Stimulated activated CD4-positive, alpha-beta T cell treated with anti-CD3 and anti-CD28 coated beads, Interleukin-15, amount 100 ng/mL, for 48 hours (primary cell): ENCODE data around the gene FTSJ1.

ENCODE experiments used
- DNase-seq, 2 donors: peaks; one replicate each; pipeline ENCODE4 v3.0.0-alpha.2; 2020; ENCODE audit warnings: low read depth in 2 of 2

FTSJ1 gene

DNA sequence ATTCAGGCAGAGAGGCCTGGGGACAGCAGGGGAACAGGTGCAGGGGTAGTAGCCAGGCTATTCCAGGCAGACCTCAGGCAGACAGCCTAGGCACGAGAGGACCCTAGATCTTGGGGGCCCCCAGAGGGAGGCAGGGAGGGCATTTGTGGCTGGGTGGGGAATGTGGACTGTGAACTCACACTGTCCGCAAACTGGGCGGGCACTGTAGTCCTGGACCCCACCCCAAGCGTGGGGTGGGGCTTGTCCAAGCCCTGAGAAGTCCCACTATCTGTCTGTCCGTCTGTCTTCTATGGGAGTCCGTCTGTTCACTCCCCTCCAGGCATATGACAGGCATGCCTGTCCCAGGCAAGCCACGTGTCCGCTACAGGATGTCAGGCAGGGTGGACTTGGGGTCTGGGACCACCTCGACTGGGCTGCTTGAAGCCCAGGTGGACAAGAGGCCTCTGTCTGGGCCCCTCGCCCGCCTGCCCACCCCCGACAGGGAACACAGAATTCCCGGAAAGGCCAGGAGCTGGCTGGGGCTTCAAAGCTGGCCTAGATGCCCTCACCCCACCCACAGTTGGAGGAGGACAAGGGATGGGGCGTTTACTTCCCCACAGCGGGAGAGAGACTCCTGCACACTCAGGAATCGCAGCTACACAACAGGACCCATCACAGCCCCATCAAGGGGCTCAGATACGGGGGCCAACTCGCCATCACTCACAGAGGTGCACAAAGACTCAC is 5.7 kb upstream of the FTSJ1 start, which contains the start of gene SLC38A5:
Gene SLC38A5 (minus strand): TSS at position 151 of the 723 bp plus-strand sequence. CDS start 2,336 bp downstream, outside the sequence.
- no peak for DNase-seq

DNA sequence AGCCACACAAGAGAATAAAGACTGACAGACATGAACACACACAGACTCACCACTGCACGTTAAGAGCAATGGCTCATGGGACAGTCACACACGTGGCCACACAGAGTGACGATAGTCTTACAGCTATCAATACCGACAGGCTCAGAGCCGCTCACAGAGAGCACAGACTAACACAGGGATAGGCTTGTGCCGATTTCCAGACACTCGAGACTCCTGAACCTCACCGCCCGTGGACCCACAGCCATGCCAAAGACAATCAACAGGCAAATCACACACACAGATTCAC is 5.2 kb upstream of the FTSJ1 start:
- no peak for DNase-seq

DNA sequence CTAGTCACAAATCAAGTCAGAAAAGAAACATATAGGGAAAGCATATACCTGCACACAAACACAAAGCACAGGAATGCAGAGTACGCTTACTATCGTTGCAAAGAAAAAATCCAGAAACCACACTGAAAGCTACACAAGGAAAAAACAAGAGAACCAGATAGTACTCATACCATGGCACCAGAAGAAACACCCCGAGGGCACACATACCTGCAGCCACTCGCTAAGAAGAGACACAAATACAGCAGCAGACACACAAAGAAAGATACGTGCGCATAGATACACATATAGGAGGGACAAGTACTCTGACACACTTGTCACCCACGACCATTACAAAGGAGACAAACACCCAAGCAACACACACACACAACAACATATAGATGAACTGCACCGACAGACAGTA is 4.5 kb upstream of the FTSJ1 start:
- DNase-seq = no peak

DNA sequence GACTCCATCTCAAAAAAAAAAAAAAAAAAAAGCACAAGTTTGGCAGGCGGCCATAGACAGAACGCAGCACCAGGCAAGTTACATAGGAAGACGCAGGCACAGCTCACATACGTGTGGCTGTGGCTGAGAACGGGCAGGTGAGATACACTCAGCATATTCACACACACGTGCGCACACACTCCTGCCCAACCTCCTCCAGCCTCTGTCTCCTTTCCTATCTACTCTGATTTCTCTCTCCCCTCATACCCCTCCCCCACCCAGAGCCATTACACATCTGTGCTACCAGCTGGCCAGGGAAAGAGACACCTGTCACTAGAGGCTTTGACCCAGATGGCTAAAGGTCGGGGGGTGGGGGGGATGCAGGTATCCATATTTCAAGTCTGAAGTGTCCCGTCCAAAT is 3.8 kb upstream of the FTSJ1 start:
- DNase-seq = no peak

DNA sequence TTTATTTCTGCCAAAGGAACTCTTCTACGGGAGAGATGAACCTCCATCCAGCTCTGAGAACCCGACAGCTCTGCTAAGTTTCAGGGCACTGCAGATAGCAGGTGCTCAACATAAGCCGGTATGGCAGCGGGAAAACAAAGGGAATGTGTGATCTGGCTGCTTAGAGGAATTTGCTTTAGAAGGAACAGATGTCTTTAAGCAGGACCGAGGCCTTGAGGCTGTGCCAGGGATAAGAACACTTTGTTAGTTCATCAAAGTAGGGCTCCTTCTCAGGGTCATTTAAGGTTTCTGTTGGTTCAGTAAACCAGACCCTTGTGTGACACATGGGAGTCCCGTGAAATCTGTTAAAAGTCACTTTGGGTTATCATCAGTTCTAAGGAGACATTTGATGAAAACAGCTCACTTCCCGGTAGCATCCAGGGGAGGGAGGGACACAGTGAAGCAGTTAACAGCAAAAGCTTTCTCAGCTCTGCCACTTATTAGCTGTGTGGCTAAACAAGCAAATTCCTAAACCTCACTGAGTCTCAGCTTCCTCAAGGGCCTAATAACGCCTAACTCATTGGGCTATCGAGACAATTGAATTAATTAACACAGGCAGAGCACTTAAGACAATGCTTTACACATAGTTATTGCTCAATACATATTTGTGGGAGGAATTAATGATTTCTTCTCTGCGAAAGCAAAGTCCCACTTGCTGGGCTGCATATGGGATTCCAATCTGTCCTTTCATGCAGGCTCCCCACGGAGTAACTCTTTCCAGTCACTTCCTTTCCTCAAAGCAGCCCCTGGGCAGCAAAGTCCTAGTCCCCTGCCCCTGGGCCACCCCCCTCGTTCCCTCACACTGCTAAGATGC is 2.9 kb upstream of the FTSJ1 start:
- DNase-seq = no peak

DNA sequence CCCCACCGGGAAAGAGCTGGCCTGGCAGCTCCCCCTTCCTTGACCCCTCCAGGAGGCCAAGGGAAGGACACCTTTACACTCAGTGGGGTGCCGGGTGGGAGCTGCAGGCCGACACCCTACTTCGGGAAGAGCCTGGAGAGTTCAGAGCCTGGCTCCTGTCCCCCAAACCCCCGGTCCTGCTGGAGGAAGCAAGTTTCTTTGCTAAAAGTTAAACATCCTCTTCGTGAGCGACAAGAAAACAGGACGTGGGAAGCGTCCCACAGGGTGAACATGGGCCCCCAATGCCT is 2.4 kb upstream of the FTSJ1 start:
- DNase-seq = no peak

DNA sequence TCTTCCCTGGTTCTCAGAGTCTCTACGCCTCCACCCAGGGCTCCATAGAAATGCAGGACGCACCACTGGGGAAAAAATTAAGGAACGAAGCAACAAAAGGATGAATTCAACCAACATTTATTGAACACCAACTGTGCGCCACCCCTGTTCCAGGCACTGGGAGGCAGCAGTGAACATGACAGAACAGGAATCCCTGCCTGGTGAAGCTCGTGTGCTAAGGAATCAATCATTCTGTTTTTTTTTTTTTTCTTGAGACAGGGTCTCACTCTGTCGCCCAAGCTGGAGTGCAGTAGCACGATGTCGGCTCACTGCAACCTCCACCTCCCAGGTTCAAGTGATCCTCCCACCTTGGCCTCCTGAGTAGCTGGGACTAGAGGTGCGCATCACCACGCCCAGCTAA is 1.9 kb upstream of the FTSJ1 start:
- no peak for DNase-seq

DNA sequence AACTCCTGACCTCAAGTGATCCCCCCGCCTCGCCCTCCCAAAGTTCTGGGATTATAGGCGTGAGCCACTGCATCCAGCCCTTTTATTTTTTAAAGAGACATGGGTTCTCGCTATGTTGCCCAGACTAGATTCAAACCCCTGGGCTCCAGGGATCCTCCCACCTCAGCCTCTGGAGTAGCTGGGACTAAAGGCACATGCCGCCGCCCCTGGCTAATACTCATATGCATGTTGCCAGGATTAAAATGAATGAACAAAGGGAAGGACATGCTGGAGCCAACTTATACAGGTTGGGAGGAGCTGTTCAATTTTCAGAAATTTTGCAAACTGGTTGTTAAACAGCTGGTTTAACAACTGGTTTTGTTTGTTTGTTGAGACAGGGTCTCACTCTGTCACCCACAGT is 1.4 kb upstream of the FTSJ1 start:
- no peak for DNase-seq

DNA sequence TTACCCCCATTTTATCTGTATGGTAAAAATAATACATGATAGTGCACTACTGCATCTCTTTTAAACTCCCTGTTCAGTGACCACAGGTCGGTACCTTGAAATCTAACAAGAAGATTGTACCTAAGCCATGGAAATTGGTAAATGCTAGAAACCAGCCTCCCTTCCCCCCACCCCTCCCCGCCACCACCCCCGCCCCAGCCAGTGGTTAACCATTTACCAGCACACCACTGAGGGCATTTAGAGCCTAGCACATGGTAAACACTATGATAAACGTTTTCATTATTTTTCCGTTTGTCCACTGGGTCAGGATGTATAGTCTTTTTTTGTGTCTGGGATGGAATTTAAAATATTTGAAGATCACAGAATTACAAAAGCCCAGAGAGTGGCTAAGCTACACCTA is 703 bp upstream of the FTSJ1 start:
- DNase-seq = no peak

DNA sequence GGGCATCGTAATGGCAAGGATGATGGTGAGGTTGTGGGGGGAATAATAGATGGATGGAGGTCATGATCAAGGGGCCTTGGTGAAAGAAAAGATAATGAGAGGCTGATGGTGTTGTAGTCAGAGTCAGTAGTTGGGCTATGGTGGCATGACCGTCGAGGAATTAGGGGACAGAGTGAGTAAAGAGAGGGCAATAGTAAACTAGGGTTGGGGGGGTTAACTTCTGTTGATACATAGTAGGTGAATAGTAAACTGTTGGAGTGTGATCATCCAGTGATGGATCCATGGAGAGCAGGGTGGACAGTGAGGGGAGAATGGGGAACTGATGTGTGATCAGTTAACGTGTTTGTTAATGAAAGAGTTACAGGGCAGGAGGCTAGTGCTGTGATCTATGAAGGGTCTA is 920 bp downstream of the FTSJ1 start:
- no peak for DNase-seq

DNA sequence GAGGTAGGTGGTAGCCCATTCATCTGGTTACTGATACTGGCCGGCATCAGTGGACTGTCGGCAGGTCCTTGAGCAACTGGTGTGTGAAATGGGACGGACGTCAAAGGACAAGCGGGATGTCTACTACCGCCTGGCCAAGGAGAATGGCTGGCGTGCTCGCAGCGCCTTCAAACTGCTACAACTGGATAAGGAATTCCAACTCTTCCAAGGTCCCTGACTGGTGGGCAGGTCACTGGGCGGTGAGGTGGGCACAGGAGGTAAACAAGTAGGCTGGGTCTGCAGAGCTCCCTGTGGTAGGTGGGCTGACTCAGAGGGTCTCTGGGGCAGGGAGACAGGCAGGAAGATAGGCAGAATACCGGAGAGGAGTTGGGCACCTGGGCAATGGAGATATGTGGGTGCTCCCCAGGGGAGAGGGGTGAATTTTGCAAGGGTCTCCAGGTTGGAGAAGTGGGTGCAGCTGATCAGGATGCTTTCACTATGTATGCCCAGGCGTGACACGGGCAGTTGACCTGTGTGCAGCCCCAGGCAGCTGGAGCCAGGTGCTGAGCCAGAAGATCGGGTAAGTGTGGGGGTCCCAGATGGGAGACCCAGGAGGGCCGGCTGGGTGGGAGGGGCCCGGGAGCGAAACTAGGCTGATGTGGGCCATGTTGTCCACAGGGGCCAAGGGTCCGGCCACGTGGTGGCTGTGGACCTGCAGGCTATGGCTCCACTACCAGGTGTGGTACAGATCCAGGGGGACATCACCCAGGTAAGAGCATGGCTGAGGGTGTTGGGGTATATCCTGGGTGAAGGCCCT is 2.2 kb downstream of the FTSJ1 start:
- DNase-seq = no peak

DNA sequence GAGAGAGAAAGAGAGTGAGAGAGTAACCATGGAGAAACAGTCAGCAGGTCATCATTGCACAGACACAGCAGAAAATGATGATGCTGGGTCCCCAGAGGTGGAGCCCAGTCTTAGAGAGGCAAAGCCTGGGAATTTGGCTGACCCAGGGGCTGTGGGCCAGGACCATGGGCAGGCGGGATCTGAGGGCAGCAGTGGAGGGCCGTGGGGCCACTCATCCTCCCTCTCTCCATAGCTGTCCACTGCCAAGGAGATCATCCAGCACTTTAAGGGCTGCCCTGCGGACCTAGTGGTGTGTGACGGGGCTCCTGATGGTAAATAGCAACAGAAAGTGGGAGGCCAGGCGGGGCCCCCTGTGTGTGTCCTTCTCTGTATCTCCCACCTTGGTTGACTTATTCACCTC is 2.8 kb downstream of the FTSJ1 start:
- no peak for DNase-seq

DNA sequence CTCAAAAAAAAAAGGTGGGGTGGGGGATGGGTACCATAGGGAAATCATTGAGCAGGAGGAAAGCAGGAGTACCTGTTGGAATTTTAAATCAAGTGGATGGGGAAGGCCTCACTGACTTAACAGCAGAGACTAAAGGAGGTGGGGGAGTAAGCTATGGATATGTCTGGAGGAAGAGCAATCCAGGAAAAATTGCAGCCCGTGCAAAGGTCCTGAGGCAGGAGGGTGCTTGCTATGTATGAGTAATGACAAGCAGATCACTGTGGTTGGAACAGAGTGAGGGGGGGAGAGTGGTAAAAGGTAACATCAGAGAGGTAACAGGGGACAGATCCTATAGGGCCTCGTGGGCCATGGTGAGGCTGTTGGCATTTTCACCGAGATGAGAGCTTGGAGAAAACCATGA is 4.1 kb downstream of the FTSJ1 start:
- DNase-seq = no peak

DNA sequence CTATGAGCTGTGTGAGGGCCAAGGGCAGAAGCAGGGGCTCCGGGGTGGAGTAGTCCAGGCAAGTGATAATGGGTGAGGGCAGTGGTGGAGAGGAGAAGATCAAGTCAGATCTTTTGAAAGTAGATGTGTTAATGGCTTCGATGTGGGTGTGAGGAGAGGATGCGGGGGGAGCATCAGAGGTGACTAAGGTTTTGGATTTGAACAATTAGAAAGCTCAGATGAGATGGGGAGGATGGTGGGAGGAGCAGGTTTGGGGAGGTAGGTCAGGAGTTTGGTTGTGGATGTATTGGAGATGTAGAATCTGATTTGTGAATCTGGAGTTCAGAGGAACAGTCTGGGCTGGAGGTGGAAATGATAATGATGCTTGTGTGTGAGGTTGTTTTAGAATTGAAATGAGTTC is 4.6 kb downstream of the FTSJ1 start:
- no peak for DNase-seq

DNA sequence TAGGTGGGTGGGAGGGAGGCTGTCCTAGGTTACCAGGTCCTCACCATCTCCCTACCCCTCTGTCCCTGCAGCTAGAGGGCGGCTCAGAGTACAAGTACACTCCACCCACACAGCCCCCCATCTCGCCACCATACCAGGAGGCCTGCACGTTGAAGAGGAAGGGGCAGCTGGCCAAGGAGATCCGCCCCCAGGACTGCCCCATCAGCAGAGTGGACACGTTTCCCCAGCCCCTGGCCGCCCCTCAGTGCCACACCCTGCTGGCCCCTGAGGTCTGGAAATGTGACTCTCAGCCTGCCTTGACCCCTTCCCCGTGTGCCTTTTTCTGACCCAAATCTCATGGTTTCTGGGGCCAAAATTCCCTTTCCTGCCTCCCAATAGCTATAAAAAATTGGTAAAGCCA is 6.5 kb downstream of the FTSJ1 start:
- no peak for DNase-seq

DNA sequence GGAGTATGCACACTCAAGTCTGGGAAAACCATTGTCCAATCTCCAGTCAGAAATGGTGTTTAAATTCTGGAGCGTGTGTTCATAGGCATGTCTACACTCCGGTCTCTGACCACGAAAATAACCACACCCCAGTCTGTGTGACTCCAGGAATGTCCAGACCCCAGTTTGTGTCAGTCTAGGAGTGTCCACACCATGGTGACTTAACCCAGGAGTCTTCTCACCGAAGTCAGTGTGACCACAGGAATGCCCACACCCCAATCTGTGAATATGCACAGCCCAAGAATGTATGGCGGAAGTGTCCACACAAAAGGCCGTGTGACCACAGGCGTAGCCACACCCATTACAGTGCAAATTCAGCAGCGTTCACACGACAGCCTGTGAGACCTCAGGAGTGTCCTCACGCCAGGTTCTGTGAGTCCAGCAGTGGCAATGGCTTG is 11.4 kb downstream of the FTSJ1 start:
- DNase-seq = no peak

DNA sequence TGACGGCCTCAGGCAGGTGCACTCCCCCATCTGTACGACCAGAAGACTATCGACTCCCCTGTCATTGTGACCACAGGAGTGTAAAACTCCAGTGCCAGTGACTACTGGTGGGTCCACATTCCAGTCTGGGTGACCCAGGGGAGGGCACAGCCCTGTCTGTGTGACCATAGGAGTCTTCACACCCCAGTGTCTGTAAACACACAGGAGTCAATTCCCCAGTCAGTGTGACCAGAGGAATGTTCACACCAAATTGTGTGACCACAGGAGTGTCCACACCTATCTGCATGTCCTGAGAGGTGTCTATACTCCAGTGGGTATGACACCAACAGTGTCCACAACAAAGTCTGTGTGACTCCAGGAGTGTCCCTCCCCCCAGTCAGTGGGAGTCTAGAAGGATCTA is 12.0 kb downstream of the FTSJ1 start:
- no peak for DNase-seq

DNA sequence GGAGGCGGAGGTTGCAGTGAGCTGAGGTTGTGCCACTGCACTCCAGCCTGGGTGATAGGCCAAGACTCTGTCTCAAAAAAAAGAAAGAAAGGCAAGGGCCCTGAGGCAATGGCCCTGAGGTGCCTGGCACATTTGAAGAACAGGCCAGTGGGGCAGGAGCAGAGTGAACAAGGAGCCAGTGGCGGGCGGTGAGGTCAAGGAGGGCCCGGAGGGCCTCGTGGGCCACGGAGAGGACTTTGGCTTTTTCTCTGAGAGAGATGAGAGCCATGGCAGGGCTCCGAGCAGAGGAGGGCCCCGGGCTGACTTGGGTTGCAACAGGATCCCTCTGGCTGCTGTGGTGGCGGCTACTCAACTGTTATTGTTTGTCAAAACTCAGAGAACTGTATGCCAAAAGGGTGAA is 13.3 kb downstream of the FTSJ1 start:
- DNase-seq = no peak

DNA sequence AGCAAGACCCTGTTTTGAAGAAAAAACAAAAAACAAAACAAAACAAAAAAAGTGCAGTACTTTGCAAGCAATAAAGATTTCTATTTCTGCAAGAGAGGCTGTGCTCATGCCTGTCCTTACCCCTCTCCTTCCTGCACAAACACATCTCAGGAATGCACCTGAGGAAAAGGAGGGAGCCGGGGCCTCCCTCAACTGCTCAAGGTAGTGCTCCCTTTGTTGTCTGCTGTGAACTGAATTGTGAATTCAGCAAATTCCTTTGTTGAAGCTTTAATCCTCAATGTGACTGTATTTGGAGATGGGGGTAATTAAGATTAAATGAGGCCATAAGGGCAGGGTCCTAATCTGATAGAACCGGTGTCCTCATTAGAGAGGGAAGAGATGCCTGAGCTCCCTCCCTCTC is 13.9 kb downstream of the FTSJ1 start:
- no peak for DNase-seq

DNA sequence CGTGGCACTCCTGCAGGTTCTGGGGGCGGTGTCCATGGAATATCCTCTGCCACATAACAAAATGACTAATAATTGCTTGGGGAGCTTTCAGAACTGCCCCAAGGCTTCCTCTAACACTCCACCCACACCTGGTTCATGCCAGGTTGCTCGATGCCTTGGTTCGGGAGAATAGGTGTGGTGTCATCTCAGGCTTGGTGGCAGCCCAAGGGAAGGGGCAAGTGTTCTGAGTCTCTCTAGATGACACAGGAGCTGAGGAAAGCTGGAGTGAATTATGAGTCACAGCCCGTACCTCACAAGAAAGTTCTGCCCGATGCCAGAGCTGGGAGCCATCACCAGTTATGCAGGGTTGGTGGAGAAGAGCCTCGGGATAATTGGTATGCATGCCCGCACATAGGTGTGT is 14.7 kb downstream of the FTSJ1 start:
- DNase-seq = no peak

DNA sequence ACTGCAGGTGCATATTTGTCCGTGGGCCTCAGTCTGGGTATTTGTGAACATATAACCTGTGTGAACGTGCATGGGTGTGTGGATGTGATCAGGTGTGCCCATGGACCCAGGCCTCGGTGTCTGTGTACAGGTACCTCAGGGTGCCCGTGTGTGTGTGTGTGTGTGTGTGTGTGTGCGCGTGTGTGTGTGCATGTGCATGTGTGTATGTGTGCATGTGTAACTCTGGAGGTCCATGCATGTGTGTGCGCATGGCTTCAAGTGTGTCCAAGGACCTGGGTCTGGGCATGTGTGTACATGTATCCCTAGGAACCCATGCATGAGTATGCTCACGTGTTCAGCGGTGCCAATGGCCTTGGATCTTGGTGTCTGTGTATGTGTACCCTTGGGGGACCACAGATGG is 15.8 kb downstream of the FTSJ1 start:
- no peak for DNase-seq

DNA sequence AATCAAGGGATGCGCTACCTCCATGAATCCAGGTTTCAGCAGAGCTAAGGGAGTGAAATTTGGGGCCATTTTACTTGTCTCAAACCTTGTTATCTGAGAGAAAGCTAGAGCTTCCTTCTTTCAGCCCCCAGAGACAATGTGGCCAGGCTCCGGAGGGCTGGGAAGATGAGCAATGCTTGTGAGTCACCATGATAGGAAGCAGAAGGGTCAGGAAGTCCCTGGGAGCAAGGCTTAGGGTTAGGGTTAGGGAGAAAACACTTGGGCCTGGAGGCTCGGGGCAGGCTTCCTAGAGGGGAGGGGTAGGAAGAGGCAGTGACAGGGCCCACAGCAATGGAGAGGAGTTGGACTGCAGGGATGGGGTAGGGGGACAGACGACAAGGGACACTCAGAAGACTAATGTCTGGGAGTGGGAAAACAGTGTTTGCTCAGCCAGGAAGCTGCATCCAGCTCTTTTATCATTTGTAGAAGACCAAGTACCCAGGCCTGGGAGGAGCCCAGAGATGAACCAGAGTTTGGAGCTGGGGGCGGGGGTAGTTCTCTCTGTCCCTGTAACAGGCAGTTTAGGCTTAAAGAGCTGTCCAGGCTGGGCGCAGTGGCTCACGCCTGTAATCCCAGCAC is 16.4 kb downstream of the FTSJ1 start:
- DNase-seq = no peak
